Testis (tissue), 3 donors: ENCODE data around the gene CCNJL. TPM values are rescaled to one million over a fixed set of nuclear protein-coding genes. Genes with fewer than 3 reads are reported as not detected.
"Not testable (repeated sequence)": the region's sequence is repeated elsewhere in the genome, so short reads cannot be mapped to it uniquely, and the experiment has no call there.

Source experiments
- DNase-seq: peaks from one replicate; pipeline ENCODE4 v3.0.0-alpha.2; 2019
- H3K27ac ChIP-seq, 2 donors: fragments of 200-600 bp; sonication (generic); one replicate each; pipeline ENCODE4 v1.5.1; 2019
- H3K27me3 ChIP-seq: fragments of 200-600 bp; sonication (generic); one replicate; pipeline ENCODE4 v1.5.1; 2019
- H3K36me3 ChIP-seq: fragments of 200-600 bp; sonication (generic); one replicate; pipeline ENCODE4 v1.5.1; 2017; ENCODE audit warnings: low read depth; ENCODE audit errors: missing control alignments
- H3K4me1 ChIP-seq: fragments of 200-600 bp; sonication (generic); one replicate; pipeline ENCODE4 v1.5.1; 2019
- H3K4me3 ChIP-seq, 2 donors: fragments of 200-600 bp; sonication (generic); one replicate each; pipeline ENCODE4 v1.5.1; 2017 to 2019
- H3K9me3 ChIP-seq: fragments of 200-600 bp; sonication (generic); one replicate; pipeline ENCODE4 v1.5.1; 2017
- CTCF ChIP-seq, 3 experiments: fragments of 450-650 bp in 2 of 3; fragments of 200-600 bp in 1 of 3; sonication (generic) in 1 of 3; IDR thresholded peaks; one replicate each; pipeline ENCODE4 v1.5.1; 2016 to 2019; ENCODE audit warnings: antibody characterized with exemption in 3 of 3, mild to moderate bottlenecking in 2 of 3, moderate library complexity in 1 of 3
- POLR2A ChIP-seq: fragments of 450-650 bp; IDR thresholded peaks from one replicate; pipeline ENCODE4 v1.6.1; 2017; ENCODE audit warnings: antibody characterized with exemption, mild to moderate bottlenecking, moderate library complexity
- WGBS, 2 donors: methylation state at CpG; one replicate each; pipeline ENCODE4 v1.1.5; 2018; 5-methylcytosine and 5-hydroxymethylcytosine counted together
- intact Hi-C: fragments of 100-400 bp; cut with DNase I; formaldehyde crosslinking; loops from one replicate; pipeline ENCODE4 v1.15.1; 2023; ENCODE audit warnings: low total_unique reads
- polyA plus RNA-seq: library from polyadenylated mRNA; stranded (reverse); fragments of 350-450 nt; fragmentation: Illumina TruSeq; extraction: RNeasy Lipid Tissue Mini Kit (QIAGEN cat#74804); gene quantifications from one replicate; pipeline ENCODE4 v1.2.3, GENCODE V29; 2014; ENCODE audit warnings: low read depth, low replicate concordance; ENCODE audit not compliant: insufficient read depth
- total RNA-seq, 2 donors: library from RNA; depleted of rRNA; stranded (reverse); fragments of >200 nt; gene quantifications; one replicate each; pipeline ENCODE4 v1.2.3, GENCODE V29; 2016

CCNJL gene
- total and polyA plus RNA-seq, 3 donors from 2014 or later = 23.6 to 47.0 (median 41.4) TPM

DNA sequence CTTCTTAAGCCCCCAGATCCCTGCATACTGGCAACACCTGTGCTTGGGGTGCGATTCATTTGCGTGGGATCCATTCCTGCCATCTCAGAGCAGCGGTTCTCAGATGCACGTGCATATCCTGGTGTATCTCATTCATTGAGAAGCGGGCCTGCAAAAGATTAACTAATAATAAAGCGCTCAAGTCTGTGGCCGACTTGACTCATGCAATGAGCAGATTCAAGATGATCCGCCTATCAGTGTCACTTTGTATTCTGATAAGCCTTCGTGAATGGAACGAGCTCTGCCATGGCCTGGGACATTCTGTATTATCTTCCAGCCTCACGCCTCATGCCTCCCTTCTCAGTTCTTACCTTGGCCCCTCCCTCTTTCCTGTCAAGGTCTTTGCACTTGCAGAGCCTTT lies 35.7 kb upstream of the CCNJL start:
- no peak for TF ChIP-seq POLR2A
- no peak for TF ChIP-seq CTCF (IDR thresholded peaks at IDR 0.05)
- H3K9me3 ChIP-seq = no peaks in the 10 kb centered on the region
- DNase-seq = peak; percentile 79
- H3K4me3 ChIP-seq = no peak overlapping the region
- WGBS, 2 donors = 76 to 80% methylated on average over 11 of the region's 11 CpGs
- H3K27ac ChIP-seq = no peak overlapping the region
- no peaks in the 10 kb centered on the region for H3K27me3 ChIP-seq
- H3K4me1 ChIP-seq = peaks cover 18% of the 10 kb centered on the region
- intact Hi-C loops = loop anchor here (5.0 kb wide), 2 partner anchors 151 to 326 kb away; no protein-coding TSS in a partner anchor
- H3K36me3 ChIP-seq = no peaks in the 10 kb centered on the region

DNA sequence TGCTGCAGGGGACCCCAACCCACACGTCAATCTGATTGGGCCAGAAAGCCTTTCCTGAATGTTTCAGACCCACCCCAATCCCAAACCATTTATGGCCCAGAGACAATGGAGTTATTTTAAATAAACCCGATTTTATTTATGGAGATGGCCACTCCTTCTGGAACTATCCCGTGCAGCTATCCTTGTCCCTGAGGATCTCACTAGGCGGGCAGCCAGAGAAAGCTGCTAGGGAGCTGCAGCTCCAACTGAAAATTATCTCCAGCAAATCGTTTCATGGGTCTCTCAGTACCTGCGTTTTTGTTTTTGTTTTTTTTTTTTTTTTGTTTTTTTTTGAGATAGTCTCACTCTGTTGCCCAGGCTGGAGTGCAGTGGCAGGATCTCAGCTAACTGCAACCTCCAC lies 35.1 kb upstream of the CCNJL start:
- H3K27me3 ChIP-seq = no peaks in the 10 kb centered on the region
- peak; percentile 76 for DNase-seq
- H3K4me3 ChIP-seq = no peak overlapping the region
- H3K4me1 ChIP-seq = peaks cover 24% of the 10 kb centered on the region
- no peaks in the 10 kb centered on the region for H3K36me3 ChIP-seq
- intact Hi-C loops = loop anchor here (5.0 kb wide), 2 partner anchors 150 to 325 kb away; no protein-coding TSS in a partner anchor
- peak overlapping the region; percentile 59 to 69 for H3K27ac ChIP-seq
- WGBS, 2 donors = 41 to 44% methylated on average over 6 of the region's 6 CpGs
- H3K9me3 ChIP-seq = no peaks in the 10 kb centered on the region
- TF ChIP-seq CTCF (IDR thresholded peaks at IDR 0.05) (no peak), POLR2A (no peak)

DNA sequence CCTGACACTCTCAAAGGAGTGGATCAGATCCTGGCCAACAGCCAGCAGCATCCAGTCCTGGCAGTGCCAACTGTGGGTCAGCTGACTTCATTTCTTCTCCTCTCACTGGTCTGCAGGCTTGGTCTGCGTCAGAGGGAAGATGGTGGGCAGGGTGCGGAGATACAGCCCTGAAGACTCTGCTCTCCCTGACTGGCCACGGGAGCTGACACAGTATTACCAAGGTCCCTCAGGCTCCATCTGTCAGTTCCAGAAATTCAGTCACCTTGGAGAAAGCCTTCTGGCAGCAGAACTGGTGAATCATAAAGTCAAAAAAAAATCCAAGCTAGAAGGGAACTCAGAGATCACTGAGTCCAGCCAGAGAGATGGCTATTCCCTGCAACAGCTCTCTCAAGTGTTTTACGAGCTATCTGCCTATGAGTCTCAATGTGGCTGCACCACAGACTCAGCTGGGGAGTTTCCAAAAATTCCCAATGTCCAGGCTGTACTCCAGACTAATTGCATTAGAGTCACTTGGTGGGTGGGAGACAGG lies 30.1 kb upstream of the CCNJL start:
- intact Hi-C loops = no loop called here
- H3K36me3 ChIP-seq = no peaks in the 10 kb centered on the region
- no peaks in the 10 kb centered on the region for H3K9me3 ChIP-seq
- peak; percentile 44 for DNase-seq
- H3K27me3 ChIP-seq = no peaks in the 10 kb centered on the region
- TF ChIP-seq CTCF (IDR thresholded peaks at IDR 0.05) = no peak
- no peak for TF ChIP-seq POLR2A
- WGBS, 2 donors = 42 to 44% methylated on average over 4 of the region's 4 CpGs
- H3K4me3 ChIP-seq = no peak overlapping the region
- H3K4me1 ChIP-seq = peaks cover 44% of the 10 kb centered on the region
- peak overlapping the region; percentile 77 to 78 for H3K27ac ChIP-seq

GRCh38 chr5:160341309-160341870 lies 29.0 kb upstream of the CCNJL start:
- H3K27ac ChIP-seq = peak overlapping the region; percentile 77 to 78
- no peak for DNase-seq
- intact Hi-C loops = no loop called here

GRCh38 chr5:160340513-160340912 lies 28.1 kb upstream of the CCNJL start:
- H3K27me3 ChIP-seq, H3K36me3 ChIP-seq, intact Hi-C loops, DNase-seq, H3K9me3 ChIP-seq, H3K4me3 ChIP-seq: not testable (repeated sequence)
- Histone ChIP-seq H3K27ac (peak overlapping the region; percentile 77 to 78), H3K4me1 (peaks cover 41% of the 10 kb centered on the region)

More at GRCh38 chr5:160341309-160341870, 29.0 kb upstream of the CCNJL start:
- 34 to 47% methylated on average over 6 of the region's 6 CpGs for WGBS, 2 donors
- H3K4me3 ChIP-seq = no peak overlapping the region
- no peaks in the 10 kb centered on the region for H3K9me3 ChIP-seq
- H3K36me3 ChIP-seq = no peaks in the 10 kb centered on the region
- H3K27me3 ChIP-seq = no peaks in the 10 kb centered on the region
- TF ChIP-seq CTCF (IDR thresholded peaks at IDR 0.05) (no peak), POLR2A (no peak)
- peaks cover 41% of the 10 kb centered on the region for H3K4me1 ChIP-seq
